GM12878 (cell line): ENCODE measurements around the gene NF1. TPM values are rescaled to one million over a fixed set of nuclear protein-coding genes. Genes with fewer than 3 reads are reported as not detected.

Source experiments
- ASH2L ChIP-seq: fragments of 300-600, 200-600 bp; sonication (generic); IDR thresholded peaks from 2 replicates; pipeline ENCODE4 v1.6.1; 2017; ENCODE audit warnings: low read depth, mild to moderate bottlenecking, borderline replicate concordance
- BCLAF1 ChIP-seq: fragments of 450-650 bp; IDR thresholded peaks from 2 replicates; pipeline ENCODE4 v1.6.1; 2017; ENCODE audit warnings: antibody characterized with exemption, mild to moderate bottlenecking, moderate library complexity
- BRCA1 ChIP-seq: IDR thresholded peaks from 2 replicates; pipeline ENCODE4 v1.6.1; 2011; ENCODE audit warnings: low read depth, low read length, improper control_type of control experiment
- CBX3 ChIP-seq: fragments of 200-600 bp; sonication (generic); IDR thresholded peaks from 2 replicates; pipeline ENCODE4 v1.6.1; 2016; ENCODE audit warnings: low read depth, borderline replicate concordance
- CHD1 ChIP-seq: IDR thresholded peaks from 2 replicates; pipeline ENCODE4 v1.6.1; 2012; ENCODE audit warnings: low read depth, low read length, improper control_type of control experiment
- CHD4 ChIP-seq: fragments of 200-600 bp; sonication (generic); IDR thresholded peaks from 2 replicates; pipeline ENCODE4 v1.6.1; 2016; ENCODE audit warnings: mild to moderate bottlenecking
- GATAD2B ChIP-seq: fragments of 450-650 bp; conservative IDR thresholded peaks from 2 replicates; pipeline ENCODE4 v1.6.1; 2017; ENCODE audit warnings: low read depth, mild to moderate bottlenecking, moderate library complexity
- IKZF2 ChIP-seq, 2 experiments: fragments of 450-650 bp; IDR thresholded peaks; 2 replicates each; pipeline ENCODE4 v1.6.1; 2017; ENCODE audit warnings: mild to moderate bottlenecking in 2 of 2, moderate library complexity in 2 of 2
- LARP7 ChIP-seq: fragments of 450-650 bp; IDR thresholded peaks from 2 replicates; pipeline ENCODE4 v1.6.1; 2017; ENCODE audit warnings: mild to moderate bottlenecking
- MEF2A ChIP-seq: IDR thresholded peaks from 2 replicates; pipeline ENCODE4 v1.6.1; 2011; ENCODE audit warnings: low read depth, mild to moderate bottlenecking, low read length, moderate library complexity; ENCODE audit not compliant: insufficient read depth
- MYB ChIP-seq: fragments of 150-350 bp; IDR thresholded peaks from 2 replicates; pipeline ENCODE4 v1.6.1; 2014; ENCODE audit warnings: mild to moderate bottlenecking, low read depth, low read length, borderline replicate concordance
- POU2F2 ChIP-seq: IDR thresholded peaks from 3 replicates; pipeline ENCODE4 v1.6.1; 2011; ENCODE audit warnings: low read depth, mild to moderate bottlenecking, low read length, borderline replicate concordance
- RAD51 ChIP-seq: fragments of 450-650 bp; IDR thresholded peaks from 2 replicates; pipeline ENCODE4 v1.6.1; 2016; ENCODE audit warnings: moderate library complexity, mild to moderate bottlenecking, inconsistent platforms
- RBBP5 ChIP-seq: fragments of 200-600 bp; sonication (generic); conservative IDR thresholded peaks from 2 replicates; pipeline ENCODE4 v1.6.1; 2016
- RCOR1 ChIP-seq: conservative IDR thresholded peaks from 2 replicates; pipeline ENCODE4 v1.6.1; 2012; ENCODE audit warnings: low read depth, low read length, improper control_type of control experiment
- RELA ChIP-seq: fragments of 450-650 bp; IDR thresholded peaks from 2 replicates; pipeline ENCODE4 v1.8.0; 2014; ENCODE audit warnings: borderline replicate concordance; ENCODE audit not compliant: partially characterized antibody
- SMARCA5 ChIP-seq: fragments of 450-650 bp; IDR thresholded peaks from 2 replicates; pipeline ENCODE4 v1.6.1; 2017; ENCODE audit warnings: mild to moderate bottlenecking
- SPI1 ChIP-seq: IDR thresholded peaks from 2 replicates; pipeline ENCODE4 v1.6.1; 2011; ENCODE audit warnings: low read depth, mild to moderate bottlenecking, low read length, moderate library complexity, borderline replicate concordance; ENCODE audit not compliant: insufficient read depth
- STAT1 ChIP-seq: fragments of 450-650 bp; conservative IDR thresholded peaks from 2 replicates; pipeline ENCODE4 v1.6.1; 2014; ENCODE audit warnings: antibody characterized with exemption, mild to moderate bottlenecking
- TAF1 ChIP-seq: IDR thresholded peaks from 2 replicates; pipeline ENCODE4 v1.6.1; 2011; ENCODE audit warnings: mild to moderate bottlenecking, low read depth, low read length, borderline replicate concordance
- TCF3 ChIP-seq: IDR thresholded peaks from 2 replicates; pipeline ENCODE4 v1.6.1; 2012; ENCODE audit warnings: low read depth, mild to moderate bottlenecking, low read length, borderline replicate concordance; ENCODE audit not compliant: insufficient read depth
- ZNF217 ChIP-seq: fragments of 450-650 bp; IDR thresholded peaks from 2 replicates; pipeline ENCODE4 v1.6.1; 2017; ENCODE audit warnings: antibody characterized with exemption, mild to moderate bottlenecking
- polyA plus RNA-seq, 11 experiments: library from polyadenylated mRNA; depleted of rRNA in 4 of 11; unstranded in 6 of 11; stranded (reverse) in 5 of 11; fragments of >200 nt; fragmentation: Nextera tagmentation in 4 of 11; fragmentation: Illumina TruSeq in 1 of 11; extraction: Ambion mirVana in 4 of 11; extraction: Trizol in 1 of 11; gene quantifications; 1 replicate in 1 of 11; 2 replicates in 10 of 11; pipeline versions ENCODE4 v1.2.1 to v1.2.3, GENCODE V29; 2011 to 2016; ENCODE audit warnings: inconsistent platforms in 2 of 11, missing spikeins in 2 of 11, low read depth in 1 of 11
- total RNA-seq, 4 experiments: library from RNA; depleted of rRNA in 3 of 4; stranded (reverse); fragments of >200 nt in 3 of 4; fragmentation: Illumina TruSeq in 1 of 4; extraction: Trizol in 1 of 4; gene quantifications; 2 replicates each; pipeline versions ENCODE4 v1.2.1 to v1.2.3, GENCODE V29; 2013 to 2021
- TF ChIP-seq, protein P1 (sequence below): fragments of 150-350 bp; IDR thresholded peaks from 2 replicates; pipeline ENCODE4 v1.6.1; 2014; ENCODE audit warnings: mild to moderate bottlenecking, low read depth, low read length
- TF ChIP-seq, protein P2 (sequence below): fragments of 150-350 bp; IDR thresholded peaks from 2 replicates; pipeline ENCODE4 v1.6.1; 2016; ENCODE audit warnings: low read depth, low read length

The NF1 gene
- total and polyA plus RNA-seq, 10 of the 15 experiments (the other 5 are each of a cell fraction or from before 2014, with no cell fraction given): 2.5 to 31.8 (median 16.6) TPM

DNA sequence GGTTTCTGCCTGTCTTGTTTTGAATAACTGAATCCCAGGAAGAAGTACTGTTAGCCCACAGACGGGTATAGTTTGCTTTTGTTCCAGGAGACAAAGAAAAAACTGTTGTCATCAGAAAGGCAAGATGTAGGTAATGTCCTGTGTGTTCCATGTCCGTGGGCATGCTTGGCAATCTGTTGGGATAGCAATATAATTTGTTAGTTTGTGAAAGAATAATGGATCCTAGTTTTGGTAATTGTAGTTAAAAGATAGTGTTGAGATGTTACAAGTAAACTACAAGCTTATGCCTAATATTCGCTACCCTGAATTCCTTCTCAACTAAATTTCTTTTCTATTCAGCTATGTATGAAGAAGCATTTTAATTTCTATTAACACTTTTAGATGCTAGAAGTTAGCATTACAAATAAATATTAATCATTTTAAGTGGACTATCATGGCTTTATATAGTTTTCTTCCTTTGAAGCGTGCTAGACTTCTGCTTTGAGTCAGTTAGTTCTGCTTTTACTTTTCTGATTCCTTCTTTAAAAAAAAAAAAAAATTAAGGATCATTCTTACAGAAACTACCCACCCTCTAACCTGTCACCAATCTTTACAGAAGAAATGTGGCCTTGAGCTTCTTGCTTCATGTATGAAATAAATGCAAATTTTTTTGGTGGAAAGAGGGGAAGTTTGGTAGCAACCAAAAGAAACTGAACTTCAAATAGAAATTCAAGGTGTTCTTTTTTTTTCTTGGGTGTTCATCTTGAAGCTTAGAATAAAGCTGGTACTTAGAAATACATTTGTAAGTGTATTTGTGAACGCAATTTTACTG lies 224.3 kb downstream of the NF1 start (continued):
- TF ChIP-seq CHD1 (0 out of 2 replicates have a peak, but pooled peaks have one; percentile 77), LARP7 (no peak), ZNF217 (peak; percentile 35; the same call in 1 of the 2 replicates), TCF3 (no peak), RBBP5 (no peak), POU2F2 (peak; percentile 71; the same call in 1 of the 3 replicates), RELA (no peak), SPI1 (0 out of 2 replicates have a peak, but pooled peaks have one; percentile 3), RAD51 (no peak), IKZF2 (IDR thresholded peaks at IDR 0.05) (peak; percentile 77 to 81), RCOR1 (0 out of 2 replicates have a peak, but pooled peaks have one; percentile 16), BRCA1 (no peak), STAT1 (no peak), BCLAF1 (no peak), MYB (no peak), ASH2L (no peak), MEF2A (peak; percentile 69; the same call in 1 of the 2 replicates), SMARCA5 (no peak), TAF1 (no peak), GATAD2B (0 out of 2 replicates have a peak, but pooled peaks have one; percentile 12), CHD4 (no peak), CBX3 (no peak)
- TF ChIP-seq, protein P1, sequence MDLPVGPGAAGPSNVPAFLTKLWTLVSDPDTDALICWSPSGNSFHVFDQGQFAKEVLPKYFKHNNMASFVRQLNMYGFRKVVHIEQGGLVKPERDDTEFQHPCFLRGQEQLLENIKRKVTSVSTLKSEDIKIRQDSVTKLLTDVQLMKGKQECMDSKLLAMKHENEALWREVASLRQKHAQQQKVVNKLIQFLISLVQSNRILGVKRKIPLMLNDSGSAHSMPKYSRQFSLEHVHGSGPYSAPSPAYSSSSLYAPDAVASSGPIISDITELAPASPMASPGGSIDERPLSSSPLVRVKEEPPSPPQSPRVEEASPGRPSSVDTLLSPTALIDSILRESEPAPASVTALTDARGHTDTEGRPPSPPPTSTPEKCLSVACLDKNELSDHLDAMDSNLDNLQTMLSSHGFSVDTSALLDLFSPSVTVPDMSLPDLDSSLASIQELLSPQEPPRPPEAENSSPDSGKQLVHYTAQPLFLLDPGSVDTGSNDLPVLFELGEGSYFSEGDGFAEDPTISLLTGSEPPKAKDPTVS: no peak
- TF ChIP-seq, protein P2, sequence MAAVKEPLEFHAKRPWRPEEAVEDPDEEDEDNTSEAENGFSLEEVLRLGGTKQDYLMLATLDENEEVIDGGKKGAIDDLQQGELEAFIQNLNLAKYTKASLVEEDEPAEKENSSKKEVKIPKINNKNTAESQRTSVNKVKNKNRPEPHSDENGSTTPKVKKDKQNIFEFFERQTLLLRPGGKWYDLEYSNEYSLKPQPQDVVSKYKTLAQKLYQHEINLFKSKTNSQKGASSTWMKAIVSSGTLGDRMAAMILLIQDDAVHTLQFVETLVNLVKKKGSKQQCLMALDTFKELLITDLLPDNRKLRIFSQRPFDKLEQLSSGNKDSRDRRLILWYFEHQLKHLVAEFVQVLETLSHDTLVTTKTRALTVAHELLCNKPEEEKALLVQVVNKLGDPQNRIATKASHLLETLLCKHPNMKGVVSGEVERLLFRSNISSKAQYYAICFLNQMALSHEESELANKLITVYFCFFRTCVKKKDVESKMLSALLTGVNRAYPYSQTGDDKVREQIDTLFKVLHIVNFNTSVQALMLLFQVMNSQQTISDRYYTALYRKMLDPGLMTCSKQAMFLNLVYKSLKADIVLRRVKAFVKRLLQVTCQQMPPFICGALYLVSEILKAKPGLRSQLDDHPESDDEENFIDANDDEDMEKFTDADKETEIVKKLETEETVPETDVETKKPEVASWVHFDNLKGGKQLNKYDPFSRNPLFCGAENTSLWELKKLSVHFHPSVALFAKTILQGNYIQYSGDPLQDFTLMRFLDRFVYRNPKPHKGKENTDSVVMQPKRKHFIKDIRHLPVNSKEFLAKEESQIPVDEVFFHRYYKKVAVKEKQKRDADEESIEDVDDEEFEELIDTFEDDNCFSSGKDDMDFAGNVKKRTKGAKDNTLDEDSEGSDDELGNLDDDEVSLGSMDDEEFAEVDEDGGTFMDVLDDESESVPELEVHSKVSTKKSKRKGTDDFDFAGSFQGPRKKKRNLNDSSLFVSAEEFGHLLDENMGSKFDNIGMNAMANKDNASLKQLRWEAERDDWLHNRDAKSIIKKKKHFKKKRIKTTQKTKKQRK: no peak
